ENCODE results near the gene GBE1.

Gene GBE1

GRCh38 chr3:81446806-81447205 is 314.6 kb downstream of the GBE1 start:
- H3K27ac ChIP-seq (ENCODE audit: low read depth, low read length): no peak overlapping the region
- H3K9me3 ChIP-seq (ENCODE audit: insufficient read depth, low read length): no peaks in the 10 kb centered on the region
- H3K9me2 ChIP-seq (replicated peaks; ENCODE audit: insufficient read depth, low read length): no peaks in the 10 kb centered on the region
- no peaks in the 10 kb centered on the region for H3F3A ChIP-seq (ENCODE audit: insufficient read depth)
- H3K27me3 ChIP-seq (ENCODE audit: low read length): no peaks in the 10 kb centered on the region
- H3K4me3 ChIP-seq (ENCODE audit: insufficient read depth, low read length, poor library complexity, severe bottlenecking): no peak overlapping the region
- no peaks in the 10 kb centered on the region for H3K79me2 ChIP-seq (ENCODE audit: insufficient read depth, low read length)
- H3K9ac ChIP-seq (ENCODE audit: low read length): no peak overlapping the region
- no peak for TF ChIP-seq EZH2phosphoT487 (conservative IDR thresholded peaks at IDR 0.05; ENCODE audit: low read length)
- TF ChIP-seq, protein P1, sequence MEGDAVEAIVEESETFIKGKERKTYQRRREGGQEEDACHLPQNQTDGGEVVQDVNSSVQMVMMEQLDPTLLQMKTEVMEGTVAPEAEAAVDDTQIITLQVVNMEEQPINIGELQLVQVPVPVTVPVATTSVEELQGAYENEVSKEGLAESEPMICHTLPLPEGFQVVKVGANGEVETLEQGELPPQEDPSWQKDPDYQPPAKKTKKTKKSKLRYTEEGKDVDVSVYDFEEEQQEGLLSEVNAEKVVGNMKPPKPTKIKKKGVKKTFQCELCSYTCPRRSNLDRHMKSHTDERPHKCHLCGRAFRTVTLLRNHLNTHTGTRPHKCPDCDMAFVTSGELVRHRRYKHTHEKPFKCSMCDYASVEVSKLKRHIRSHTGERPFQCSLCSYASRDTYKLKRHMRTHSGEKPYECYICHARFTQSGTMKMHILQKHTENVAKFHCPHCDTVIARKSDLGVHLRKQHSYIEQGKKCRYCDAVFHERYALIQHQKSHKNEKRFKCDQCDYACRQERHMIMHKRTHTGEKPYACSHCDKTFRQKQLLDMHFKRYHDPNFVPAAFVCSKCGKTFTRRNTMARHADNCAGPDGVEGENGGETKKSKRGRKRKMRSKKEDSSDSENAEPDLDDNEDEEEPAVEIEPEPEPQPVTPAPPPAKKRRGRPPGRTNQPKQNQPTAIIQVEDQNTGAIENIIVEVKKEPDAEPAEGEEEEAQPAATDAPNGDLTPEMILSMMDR (IDR thresholded peaks at IDR 0.05; ENCODE audit: insufficient read depth, low read length, poor library complexity, severe bottlenecking): no peak
- no peaks in the 10 kb centered on the region for H3K36me3 ChIP-seq (ENCODE audit: low read length)
- no peak overlapping the region for H3K4me2 ChIP-seq (ENCODE audit: low read depth, low read length, poor library complexity, severe bottlenecking)
- no peak overlapping the region for H2AFZ ChIP-seq (ENCODE audit: low read depth, low read length, severe bottlenecking)
- no peaks in the 10 kb centered on the region for H4K20me1 ChIP-seq (ENCODE audit: low read depth, low read length)

DNA sequence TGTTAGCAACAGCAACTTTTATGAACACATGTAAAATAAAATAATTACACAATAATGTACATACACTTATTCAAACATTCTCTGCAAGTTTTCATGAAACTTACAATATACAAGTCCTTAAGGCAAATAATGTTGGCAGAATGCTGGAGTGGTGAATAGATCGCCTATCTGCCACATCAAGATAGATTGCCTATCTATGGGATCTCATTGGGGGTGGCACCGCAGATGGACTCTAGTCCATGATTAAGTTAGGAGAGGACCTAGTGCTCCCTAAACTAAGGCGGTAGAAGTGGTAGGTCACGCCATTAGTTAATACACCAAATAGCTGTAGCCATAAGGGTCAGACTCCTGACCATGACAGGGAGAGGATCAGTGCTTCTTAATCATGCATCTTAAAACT is 315.7 kb downstream of the GBE1 start:
- H3K27ac ChIP-seq (ENCODE audit: low read depth, low read length): no peak overlapping the region
- H3K4me2 ChIP-seq (ENCODE audit: low read depth, low read length, poor library complexity, severe bottlenecking): no peak overlapping the region
- no peaks in the 10 kb centered on the region for H3K27me3 ChIP-seq (ENCODE audit: low read length)
- H2AFZ ChIP-seq (ENCODE audit: low read depth, low read length, severe bottlenecking): no peak overlapping the region
- no peaks in the 10 kb centered on the region for H3K9me3 ChIP-seq (ENCODE audit: insufficient read depth, low read length)
- no peaks in the 10 kb centered on the region for H3K9me2 ChIP-seq (replicated peaks; ENCODE audit: insufficient read depth, low read length)
- no peak overlapping the region for H3K4me3 ChIP-seq (ENCODE audit: insufficient read depth, low read length, poor library complexity, severe bottlenecking)
- no peaks in the 10 kb centered on the region for H3K79me2 ChIP-seq (ENCODE audit: insufficient read depth, low read length)
- no peak overlapping the region for H3K9ac ChIP-seq (ENCODE audit: low read length)
- H4K20me1 ChIP-seq (ENCODE audit: low read depth, low read length): no peaks in the 10 kb centered on the region
- TF ChIP-seq, protein P1 (IDR thresholded peaks at IDR 0.05; ENCODE audit: insufficient read depth, low read length, poor library complexity, severe bottlenecking): no peak
- TF ChIP-seq EZH2phosphoT487 (conservative IDR thresholded peaks at IDR 0.05; ENCODE audit: low read length): no peak
- no peaks in the 10 kb centered on the region for H3F3A ChIP-seq (ENCODE audit: insufficient read depth)
- H3K36me3 ChIP-seq (ENCODE audit: low read length): no peaks in the 10 kb centered on the region

DNA sequence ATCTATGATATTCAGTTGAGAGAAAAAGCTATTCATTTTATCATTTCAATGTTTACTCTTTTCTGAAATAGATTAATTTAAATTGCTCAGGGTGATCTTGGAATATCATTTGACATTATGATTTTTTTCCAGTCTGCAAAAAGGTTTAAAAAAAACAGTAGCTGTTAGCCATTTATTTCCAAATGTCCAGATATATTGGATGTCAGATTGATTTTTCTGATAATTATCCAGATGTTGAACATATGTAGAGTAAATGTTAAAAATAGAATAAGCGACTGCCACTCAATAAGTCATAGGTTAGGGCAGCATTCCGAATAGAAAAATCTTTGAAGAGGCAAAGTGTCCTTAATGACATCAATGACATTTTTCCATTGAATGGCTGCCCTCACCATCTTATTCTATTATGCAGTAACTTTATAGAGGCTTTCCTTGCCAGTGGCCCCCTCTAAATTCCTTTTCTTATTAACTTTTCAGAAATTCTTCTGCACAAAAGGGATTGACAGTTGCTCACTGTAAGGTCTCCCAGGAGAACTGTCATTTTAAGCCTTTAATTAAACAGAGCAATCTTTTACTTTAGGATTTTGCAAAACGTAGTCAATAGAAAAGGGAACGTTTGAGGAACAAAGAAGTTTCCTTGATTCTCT is 316.5 kb downstream of the GBE1 start:
- Histone ChIP-seq H3K27me3 (ENCODE audit: low read length) (no peaks in the 10 kb centered on the region), H3K27ac (ENCODE audit: low read depth, low read length) (no peak overlapping the region), H3K4me3 (ENCODE audit: insufficient read depth, low read length, poor library complexity, severe bottlenecking) (no peak overlapping the region), H3K79me2 (ENCODE audit: insufficient read depth, low read length) (no peaks in the 10 kb centered on the region), H3K36me3 (ENCODE audit: low read length) (no peaks in the 10 kb centered on the region), H2AFZ (ENCODE audit: low read depth, low read length, severe bottlenecking) (no peak overlapping the region), H3K9me3 (ENCODE audit: insufficient read depth, low read length) (no peaks in the 10 kb centered on the region), H3K9me2 (replicated peaks; ENCODE audit: insufficient read depth, low read length) (no peaks in the 10 kb centered on the region), H3K4me2 (ENCODE audit: low read depth, low read length, poor library complexity, severe bottlenecking) (no peak overlapping the region), H4K20me1 (ENCODE audit: low read depth, low read length) (no peaks in the 10 kb centered on the region), H3K9ac (ENCODE audit: low read length) (no peak overlapping the region), H3F3A (ENCODE audit: insufficient read depth) (no peaks in the 10 kb centered on the region)
- TF ChIP-seq, protein P1 (IDR thresholded peaks at IDR 0.05; ENCODE audit: insufficient read depth, low read length, poor library complexity, severe bottlenecking): no peak
- TF ChIP-seq EZH2phosphoT487 (conservative IDR thresholded peaks at IDR 0.05; ENCODE audit: low read length): no peak

All from SU-DHL-6 (cell line).